ENCODE measurements around the gene MCM5.

MCM5 gene

GRCh38 chr22:35368386-35368785, 31.6 kb upstream of the MCM5 start:
- Histone ChIP-seq H3K4me3 (ENCODE audit: low read length) (no peak overlapping the region), H3K36me3 (ENCODE audit: control insufficient read depth, low read length) (no peaks in the 10 kb centered on the region), H3K4me1 (ENCODE audit: control insufficient read depth, low read length) (peaks cover 22% of the 10 kb centered on the region), H3F3A (ENCODE audit: control insufficient read depth, insufficient read depth) (no peaks in the 10 kb centered on the region), H4K20me1 (ENCODE audit: control insufficient read depth, insufficient read depth, low read depth, low read length) (no peaks in the 10 kb centered on the region), H3K4me2 (ENCODE audit: low read length) (no peak overlapping the region), H3K27me3 (ENCODE audit: control insufficient read depth, low read length) (no peaks in the 10 kb centered on the region), H3K27ac (ENCODE audit: low read depth, low read length) (no peak overlapping the region), H3K9me3 (ENCODE audit: control insufficient read depth, insufficient read depth, low read length) (no peaks in the 10 kb centered on the region), H3K79me2 (ENCODE audit: control insufficient read depth, low read length) (no peaks in the 10 kb centered on the region), H3K9me2 (replicated peaks; ENCODE audit: control insufficient read depth, low read length) (no peaks in the 10 kb centered on the region)
- TF ChIP-seq EZH2phosphoT487 (IDR thresholded peaks at IDR 0.05; ENCODE audit: borderline replicate concordance, low read length) (no peak), CTCF (IDR thresholded peaks at IDR 0.05; ENCODE audit: low read depth, low read length, poor library complexity, severe bottlenecking) (no peak)

GRCh38 chr22:35369996-35370395, 29.9 kb upstream of the MCM5 start:
- H3K27ac ChIP-seq (ENCODE audit: low read depth, low read length), result no peak overlapping the region
- no peak for TF ChIP-seq EZH2phosphoT487 (IDR thresholded peaks at IDR 0.05; ENCODE audit: borderline replicate concordance, low read length)

GRCh38 chr22:35373781-35374180, 26.2 kb upstream of the MCM5 start:
- Histone ChIP-seq H4K20me1 (ENCODE audit: control insufficient read depth, insufficient read depth, low read depth, low read length) (no peaks in the 10 kb centered on the region), H3K4me3 (ENCODE audit: low read length) (no peak overlapping the region), H3K79me2 (ENCODE audit: control insufficient read depth, low read length) (no peaks in the 10 kb centered on the region), H3K27me3 (ENCODE audit: control insufficient read depth, low read length) (no peaks in the 10 kb centered on the region), H3K4me1 (ENCODE audit: control insufficient read depth, low read length) (peaks cover 19% of the 10 kb centered on the region), H3K9me3 (ENCODE audit: control insufficient read depth, insufficient read depth, low read length) (no peaks in the 10 kb centered on the region), H3K9me2 (replicated peaks; ENCODE audit: control insufficient read depth, low read length) (no peaks in the 10 kb centered on the region), H3K27ac (ENCODE audit: low read depth, low read length) (no peak overlapping the region), H3K4me2 (ENCODE audit: low read length) (no peak overlapping the region), H3K36me3 (ENCODE audit: control insufficient read depth, low read length) (no peaks in the 10 kb centered on the region), H3F3A (ENCODE audit: control insufficient read depth, insufficient read depth) (peaks cover 3% of the 10 kb centered on the region; the same call in 1 of the 2 replicates)
- TF ChIP-seq EZH2phosphoT487 (IDR thresholded peaks at IDR 0.05; ENCODE audit: borderline replicate concordance, low read length), result no peak
- TF ChIP-seq CTCF (IDR thresholded peaks at IDR 0.05; ENCODE audit: low read depth, low read length, poor library complexity, severe bottlenecking), result no peak

More at GRCh38 chr22:35369996-35370395, 29.9 kb upstream of the MCM5 start:
- Histone ChIP-seq H3K9me2 (replicated peaks; ENCODE audit: control insufficient read depth, low read length) (no peaks in the 10 kb centered on the region), H3K27me3 (ENCODE audit: control insufficient read depth, low read length) (no peaks in the 10 kb centered on the region), H3K4me1 (ENCODE audit: control insufficient read depth, low read length) (peaks cover 22% of the 10 kb centered on the region), H3K9me3 (ENCODE audit: control insufficient read depth, insufficient read depth, low read length) (no peaks in the 10 kb centered on the region), H3K4me2 (ENCODE audit: low read length) (no peak overlapping the region), H3K4me3 (ENCODE audit: low read length) (no peak overlapping the region), H3K79me2 (ENCODE audit: control insufficient read depth, low read length) (no peaks in the 10 kb centered on the region), H4K20me1 (ENCODE audit: control insufficient read depth, insufficient read depth, low read depth, low read length) (no peaks in the 10 kb centered on the region), H3K36me3 (ENCODE audit: control insufficient read depth, low read length) (no peaks in the 10 kb centered on the region), H3F3A (ENCODE audit: control insufficient read depth, insufficient read depth) (no peaks in the 10 kb centered on the region)

GRCh38 chr22:35375031-35375430, 24.9 kb upstream of the MCM5 start:
- H3K27me3 ChIP-seq (ENCODE audit: control insufficient read depth, low read length), result peaks cover under 1% of the 10 kb centered on the region
- H3K36me3 ChIP-seq (ENCODE audit: control insufficient read depth, low read length), result no peaks in the 10 kb centered on the region
- no peaks in the 10 kb centered on the region for H3K9me3 ChIP-seq (ENCODE audit: control insufficient read depth, insufficient read depth, low read length)
- H4K20me1 ChIP-seq (ENCODE audit: control insufficient read depth, insufficient read depth, low read depth, low read length), result no peaks in the 10 kb centered on the region
- peaks cover 3% of the 10 kb centered on the region; the same call in 1 of the 2 replicates for H3F3A ChIP-seq (ENCODE audit: control insufficient read depth, insufficient read depth)
- TF ChIP-seq EZH2phosphoT487 (IDR thresholded peaks at IDR 0.05; ENCODE audit: borderline replicate concordance, low read length), result no peak
- TF ChIP-seq CTCF (IDR thresholded peaks at IDR 0.05; ENCODE audit: low read depth, low read length, poor library complexity, severe bottlenecking), result no peak
- no peak overlapping the region for H3K4me3 ChIP-seq (ENCODE audit: low read length)
- no peaks in the 10 kb centered on the region for H3K79me2 ChIP-seq (ENCODE audit: control insufficient read depth, low read length)
- no peaks in the 10 kb centered on the region for H3K9me2 ChIP-seq (replicated peaks; ENCODE audit: control insufficient read depth, low read length)
- H3K27ac ChIP-seq (ENCODE audit: low read depth, low read length), result no peak overlapping the region
- H3K4me2 ChIP-seq (ENCODE audit: low read length), result no peak overlapping the region
- H3K4me1 ChIP-seq (ENCODE audit: control insufficient read depth, low read length), result peaks cover 19% of the 10 kb centered on the region
